ENCODE measurements around the gene AFM. TPM values are rescaled to one million over a fixed set of nuclear protein-coding genes. Genes with fewer than 3 reads are reported as not detected.
"Not testable (repeated sequence)": the region's sequence is repeated elsewhere in the genome, so short reads cannot be mapped to it uniquely, and the experiment has no call there.

Gene AFM
- total RNA-seq, 1 donor from 2014 or later: not detected

DNA sequence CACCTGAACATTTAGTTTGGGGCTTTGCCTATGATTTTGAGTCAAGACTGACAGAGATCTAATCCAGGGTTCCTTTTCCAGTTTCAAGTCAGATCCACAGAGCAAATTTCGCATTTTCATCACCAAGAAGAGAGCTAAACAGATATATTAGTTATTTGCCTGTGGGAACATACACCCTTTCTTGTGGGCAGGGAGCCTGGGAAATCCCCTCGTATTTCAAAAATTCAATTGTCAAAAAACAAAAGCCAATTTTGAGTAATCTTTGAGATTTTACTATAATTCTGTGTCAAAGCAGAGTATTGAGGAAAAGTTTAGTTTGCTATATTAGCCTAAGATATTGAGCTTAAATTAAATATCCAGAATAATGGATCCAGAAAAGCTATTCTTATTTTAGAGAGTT lies 56.6 kb downstream of the AFM start:
- no peak overlapping the region for H3K27ac Mint-ChIP-seq (ENCODE audit: unreplicated experiment)
- DNase-seq (ENCODE audit: low spot score): no peak

DNA sequence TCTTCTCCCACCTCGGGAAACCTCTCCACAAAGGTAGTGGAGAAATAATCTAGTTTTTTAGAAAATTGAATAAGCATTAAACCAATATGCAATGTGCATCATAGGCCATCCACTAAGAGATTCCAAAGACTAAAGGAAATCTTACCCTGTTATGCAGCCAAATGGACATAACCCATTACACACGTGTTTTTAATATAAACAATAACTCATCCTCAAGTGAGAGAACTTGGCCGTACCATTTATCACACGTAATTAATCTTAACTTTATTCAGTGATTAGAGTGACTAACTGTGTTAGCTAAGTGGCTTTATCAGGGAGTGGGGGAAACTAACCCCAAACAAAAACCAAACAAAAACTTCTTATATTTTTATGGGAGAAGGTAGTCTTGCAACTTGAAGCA lies 57.8 kb downstream of the AFM start:
- no peak for DNase-seq (ENCODE audit: low spot score)
- H3K27ac Mint-ChIP-seq (ENCODE audit: unreplicated experiment): no peak overlapping the region
- no peaks in the 10 kb centered on the region for H3K9me3 Mint-ChIP-seq (ENCODE audit: low read depth)
- H3K27me3 Mint-ChIP-seq (ENCODE audit: low read depth): peaks cover 33% of the 10 kb centered on the region
- H3K36me3 Mint-ChIP-seq (ENCODE audit: low read depth): no peaks in the 10 kb centered on the region
- TF ChIP-seq, protein P1, sequence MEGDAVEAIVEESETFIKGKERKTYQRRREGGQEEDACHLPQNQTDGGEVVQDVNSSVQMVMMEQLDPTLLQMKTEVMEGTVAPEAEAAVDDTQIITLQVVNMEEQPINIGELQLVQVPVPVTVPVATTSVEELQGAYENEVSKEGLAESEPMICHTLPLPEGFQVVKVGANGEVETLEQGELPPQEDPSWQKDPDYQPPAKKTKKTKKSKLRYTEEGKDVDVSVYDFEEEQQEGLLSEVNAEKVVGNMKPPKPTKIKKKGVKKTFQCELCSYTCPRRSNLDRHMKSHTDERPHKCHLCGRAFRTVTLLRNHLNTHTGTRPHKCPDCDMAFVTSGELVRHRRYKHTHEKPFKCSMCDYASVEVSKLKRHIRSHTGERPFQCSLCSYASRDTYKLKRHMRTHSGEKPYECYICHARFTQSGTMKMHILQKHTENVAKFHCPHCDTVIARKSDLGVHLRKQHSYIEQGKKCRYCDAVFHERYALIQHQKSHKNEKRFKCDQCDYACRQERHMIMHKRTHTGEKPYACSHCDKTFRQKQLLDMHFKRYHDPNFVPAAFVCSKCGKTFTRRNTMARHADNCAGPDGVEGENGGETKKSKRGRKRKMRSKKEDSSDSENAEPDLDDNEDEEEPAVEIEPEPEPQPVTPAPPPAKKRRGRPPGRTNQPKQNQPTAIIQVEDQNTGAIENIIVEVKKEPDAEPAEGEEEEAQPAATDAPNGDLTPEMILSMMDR (IDR thresholded peaks at IDR 0.05): no peak
- H3K4me1 Mint-ChIP-seq (ENCODE audit: low read depth): no peaks in the 10 kb centered on the region
- H3K4me3 Mint-ChIP-seq (ENCODE audit: unreplicated experiment): no peak overlapping the region

More for the DNA sequence above, 56.6 kb downstream of the AFM start:
- TF ChIP-seq, protein P1 (IDR thresholded peaks at IDR 0.05): no peak
- Mint-ChIP-seq H3K4me3 (ENCODE audit: unreplicated experiment) (no peak overlapping the region), H3K4me1 (ENCODE audit: low read depth) (no peaks in the 10 kb centered on the region), H3K27me3 (ENCODE audit: low read depth) (peaks cover 30% of the 10 kb centered on the region), H3K36me3 (ENCODE audit: low read depth) (no peaks in the 10 kb centered on the region), H3K9me3 (ENCODE audit: low read depth) (no peaks in the 10 kb centered on the region)

DNA sequence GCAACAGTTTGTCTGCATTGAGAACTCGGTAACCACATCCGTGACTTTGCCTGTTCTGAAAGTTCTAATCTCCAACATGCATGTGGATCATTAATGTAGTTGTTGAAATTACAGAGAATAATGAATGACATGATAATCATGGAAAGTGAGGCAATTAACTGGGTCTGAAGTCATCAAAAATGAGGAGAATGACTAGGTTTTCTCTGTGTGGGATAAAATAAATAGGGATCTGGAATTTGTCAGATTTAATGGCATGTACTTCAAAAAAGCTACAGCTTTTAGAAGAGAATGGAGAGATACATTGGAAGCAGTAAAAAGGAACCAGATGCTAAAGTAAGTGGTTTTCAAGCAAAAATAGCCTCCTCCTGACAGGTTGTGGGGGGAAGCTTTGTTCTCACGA lies 59.3 kb downstream of the AFM start:
- H3K4me1 Mint-ChIP-seq (ENCODE audit: low read depth): no peaks in the 10 kb centered on the region
- DNase-seq (ENCODE audit: low spot score): no peak
- H3K36me3 Mint-ChIP-seq (ENCODE audit: low read depth): no peaks in the 10 kb centered on the region
- H3K27ac Mint-ChIP-seq (ENCODE audit: unreplicated experiment): no peak overlapping the region
- TF ChIP-seq, protein P1 (IDR thresholded peaks at IDR 0.05): no peak
- no peaks in the 10 kb centered on the region for H3K9me3 Mint-ChIP-seq (ENCODE audit: low read depth)
- no peak overlapping the region for H3K4me3 Mint-ChIP-seq (ENCODE audit: unreplicated experiment)
- H3K27me3 Mint-ChIP-seq (ENCODE audit: low read depth): peaks cover 37% of the 10 kb centered on the region

DNA sequence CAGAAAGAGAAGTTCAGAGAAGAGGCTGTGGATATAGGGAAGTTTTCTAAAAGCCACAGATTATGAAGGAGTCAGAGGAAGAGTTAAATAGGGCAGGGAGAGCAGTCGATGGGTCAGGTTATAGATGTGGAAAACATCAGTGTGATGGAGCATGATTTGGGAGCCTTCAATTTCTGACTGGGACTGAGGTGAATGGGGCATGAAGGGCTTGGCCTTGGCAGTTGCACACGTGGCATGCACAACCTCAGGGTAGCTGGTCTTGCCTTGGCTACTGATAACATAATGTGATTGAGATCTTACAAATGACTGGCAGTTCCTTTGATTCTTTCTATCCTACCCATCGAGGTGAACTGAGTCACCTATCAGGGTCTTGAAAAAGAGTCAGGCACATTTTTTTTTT lies 59.7 kb downstream of the AFM start:
- no peaks in the 10 kb centered on the region for H3K9me3 Mint-ChIP-seq (ENCODE audit: low read depth)
- no peaks in the 10 kb centered on the region for H3K4me1 Mint-ChIP-seq (ENCODE audit: low read depth)
- no peaks in the 10 kb centered on the region for H3K36me3 Mint-ChIP-seq (ENCODE audit: low read depth)
- no peak overlapping the region for H3K4me3 Mint-ChIP-seq (ENCODE audit: unreplicated experiment)
- peaks cover 37% of the 10 kb centered on the region for H3K27me3 Mint-ChIP-seq (ENCODE audit: low read depth)
- no peak for DNase-seq (ENCODE audit: low spot score)
- TF ChIP-seq, protein P1 (IDR thresholded peaks at IDR 0.05): no peak
- H3K27ac Mint-ChIP-seq (ENCODE audit: unreplicated experiment): no peak overlapping the region

DNA sequence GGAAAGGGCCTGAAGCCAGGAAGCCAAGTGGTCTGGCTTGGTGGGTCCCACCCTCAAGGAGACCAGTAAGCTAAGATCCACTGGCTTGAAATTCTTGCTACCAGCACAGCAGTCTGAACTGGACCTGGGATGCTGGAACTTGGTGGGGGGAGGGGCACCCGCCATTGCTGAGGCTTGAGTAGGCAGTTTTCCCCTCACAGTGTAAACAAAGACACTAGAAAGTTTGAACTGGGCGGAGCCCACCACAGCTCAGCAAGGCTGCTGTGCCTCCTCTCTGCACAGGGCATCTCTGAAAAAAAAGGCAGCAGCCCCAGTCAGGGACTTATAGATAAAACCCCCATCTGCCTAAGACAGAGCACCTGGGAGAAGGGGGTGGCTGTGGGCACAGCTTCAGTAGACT lies 63.1 kb downstream of the AFM start:
- H3K4me3 Mint-ChIP-seq (ENCODE audit: unreplicated experiment): no peak overlapping the region
- no peaks in the 10 kb centered on the region for H3K36me3 Mint-ChIP-seq (ENCODE audit: low read depth)
- TF ChIP-seq, protein P1 (IDR thresholded peaks at IDR 0.05): no peak
- H3K27me3 Mint-ChIP-seq (ENCODE audit: low read depth): peaks cover 44% of the 10 kb centered on the region
- DNase-seq (ENCODE audit: low spot score): no peak
- no peaks in the 10 kb centered on the region for H3K4me1 Mint-ChIP-seq (ENCODE audit: low read depth)
- H3K9me3 Mint-ChIP-seq (ENCODE audit: low read depth): no peaks in the 10 kb centered on the region
- no peak overlapping the region for H3K27ac Mint-ChIP-seq (ENCODE audit: unreplicated experiment)

DNA sequence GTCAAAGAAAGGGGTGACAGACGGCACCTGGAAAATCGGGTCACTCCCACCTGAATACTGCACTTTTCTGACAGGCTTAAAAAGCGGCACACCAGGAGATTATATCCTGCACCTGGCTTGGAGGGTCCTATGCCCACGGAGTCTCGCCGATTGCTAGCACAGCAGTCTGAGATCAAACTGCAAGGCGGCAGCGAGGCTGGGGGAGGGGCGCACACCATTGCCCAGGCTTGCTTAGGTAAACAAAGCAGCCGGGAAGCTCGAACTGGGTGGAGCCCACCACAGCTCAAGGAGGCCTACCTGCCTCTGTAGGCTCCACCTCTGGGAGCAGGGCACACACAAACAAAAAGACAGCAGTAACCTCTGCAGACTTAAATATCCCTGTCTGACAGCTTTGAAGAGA lies 69.3 kb downstream of the AFM start:
- not testable (repeated sequence) for H3K4me1 Mint-ChIP-seq (ENCODE audit: low read depth); H3K36me3 Mint-ChIP-seq (ENCODE audit: low read depth); H3K27ac Mint-ChIP-seq (ENCODE audit: unreplicated experiment); DNase-seq (ENCODE audit: low spot score); H3K4me3 Mint-ChIP-seq (ENCODE audit: unreplicated experiment)
- Mint-ChIP-seq H3K27me3 (ENCODE audit: low read depth) (peaks cover 26% of the 10 kb centered on the region), H3K9me3 (ENCODE audit: low read depth) (peaks cover 13% of the 10 kb centered on the region)

Measured in chondrocyte (in vitro differentiated cells).